Uterus (tissue), 4 donors: Measurements from ENCODE around the gene DOCK3. TPM values are rescaled to one million over a fixed set of nuclear protein-coding genes. Genes with fewer than 3 reads are reported as not detected.

Experiments
- DNase-seq, 2 donors: peaks; one replicate each; pipeline ENCODE4 v3.0.0-alpha.2; 2019 to 2020
- H3K27ac ChIP-seq, 2 donors: fragments of 200-600 bp; sonication (generic); 1 replicate in 1 of 2; 2 replicates in 1 of 2; pipeline ENCODE4 v1.5.1; 2016 to 2018
- H3K27me3 ChIP-seq, 2 donors: fragments of 200-600 bp; sonication (generic); one replicate each; pipeline ENCODE4 v1.5.1; 2018 to 2019; ENCODE audit warnings: control low read depth in 1 of 2
- H3K36me3 ChIP-seq, 2 donors: fragments of 200-600 bp; sonication (generic); one replicate each; pipeline ENCODE4 v1.5.1; 2019; ENCODE audit warnings: control low read depth in 1 of 2
- H3K4me1 ChIP-seq, 2 donors: fragments of 200-600 bp; sonication (generic); one replicate each; pipeline ENCODE4 v1.5.1; 2018 to 2019; ENCODE audit warnings: control low read depth in 1 of 2
- H3K4me3 ChIP-seq, 2 donors: fragments of 200-600 bp; sonication (generic); 1 replicate in 1 of 2; 2 replicates in 1 of 2; pipeline ENCODE4 v1.5.1; 2018 to 2019; ENCODE audit warnings: mild to moderate bottlenecking in 1 of 2
- H3K9me3 ChIP-seq, 2 donors: fragments of 200-600 bp; sonication (generic); one replicate each; pipeline ENCODE4 v1.5.1; 2019; ENCODE audit warnings: control low read depth in 1 of 2
- CTCF ChIP-seq, 4 experiments: fragments of 200-600 bp in 2 of 4; fragments of 450-650 bp in 2 of 4; sonication (generic) in 2 of 4; IDR thresholded peaks; one replicate each; pipeline ENCODE4 v1.5.1; 2016 to 2019; ENCODE audit warnings: antibody characterized with exemption in 4 of 4, mild to moderate bottlenecking in 2 of 4, moderate library complexity in 1 of 4
- POLR2A ChIP-seq, 2 donors: fragments of 450-650 bp; IDR thresholded peaks; one replicate each; pipeline ENCODE4 v1.6.1; 2016; ENCODE audit warnings: antibody characterized with exemption in 2 of 2, mild to moderate bottlenecking in 1 of 2, moderate library complexity in 1 of 2
- intact Hi-C: fragments of 100-400 bp; cut with DNase I; formaldehyde crosslinking; loops from one replicate; pipeline ENCODE4 v1.15.1; 2023; ENCODE audit warnings: low total_unique reads
- total RNA-seq, 4 donors: library from RNA; depleted of rRNA in 3 of 4; stranded (reverse); fragments of >200 nt in 3 of 4; gene quantifications; one replicate each; pipeline versions ENCODE4 v1.1.0 to v1.2.4, GENCODE V29; 2014 to 2023
- donor health status: DM: yes; HTN: yes; CAD: no.

DOCK3 gene
- total RNA-seq, 4 donors from 2014 or later = under 0.01 to 1.6 (median 0.46) TPM

GRCh38 chr3:50805321-50805720 lies 130.6 kb downstream of the DOCK3 start:
- DNase-seq = no peak
- no peak overlapping the region for H3K4me3 ChIP-seq
- H3K4me1 ChIP-seq = no peaks in the 10 kb centered on the region
- H3K36me3 ChIP-seq = no peaks in the 10 kb centered on the region
- H3K9me3 ChIP-seq = no peaks in the 10 kb centered on the region
- no peak overlapping the region for H3K27ac ChIP-seq
- H3K27me3 ChIP-seq = no peaks in the 10 kb centered on the region
- intact Hi-C loops = no loop called here
- no peak for TF ChIP-seq POLR2A (IDR thresholded peaks at IDR 0.05)

GRCh38 chr3:50806031-50806430 lies 131.3 kb downstream of the DOCK3 start:
- no peaks in the 10 kb centered on the region for H3K27me3 ChIP-seq
- no peaks in the 10 kb centered on the region for H3K36me3 ChIP-seq
- no peak overlapping the region for H3K4me3 ChIP-seq
- DNase-seq = no peak
- no peak overlapping the region for H3K27ac ChIP-seq
- no peaks in the 10 kb centered on the region for H3K4me1 ChIP-seq
- TF ChIP-seq POLR2A (IDR thresholded peaks at IDR 0.05) (no peak), CTCF (IDR thresholded peaks at IDR 0.05) (no peak)
- intact Hi-C loops = no loop called here
- H3K9me3 ChIP-seq = no peaks in the 10 kb centered on the region

GRCh38 chr3:50806806-50807205 lies 132.1 kb downstream of the DOCK3 start:
- no peaks in the 10 kb centered on the region for H3K9me3 ChIP-seq
- TF ChIP-seq CTCF (IDR thresholded peaks at IDR 0.05) (no peak), POLR2A (IDR thresholded peaks at IDR 0.05) (no peak)
- no peak overlapping the region for H3K4me3 ChIP-seq
- H3K36me3 ChIP-seq = no peaks in the 10 kb centered on the region
- no peak overlapping the region for H3K27ac ChIP-seq
- H3K4me1 ChIP-seq = no peaks in the 10 kb centered on the region
- DNase-seq = no peak
- H3K27me3 ChIP-seq = no peaks in the 10 kb centered on the region
- intact Hi-C loops = no loop called here

GRCh38 chr3:50807266-50807665 lies 132.5 kb downstream of the DOCK3 start:
- no peak overlapping the region for H3K4me3 ChIP-seq
- H3K27me3 ChIP-seq = no peaks in the 10 kb centered on the region
- no peaks in the 10 kb centered on the region for H3K9me3 ChIP-seq
- TF ChIP-seq POLR2A (IDR thresholded peaks at IDR 0.05) = no peak
- TF ChIP-seq CTCF (IDR thresholded peaks at IDR 0.05) = no peak
- no peaks in the 10 kb centered on the region for H3K4me1 ChIP-seq
- H3K36me3 ChIP-seq = no peaks in the 10 kb centered on the region
- DNase-seq = no peak
- intact Hi-C loops = no loop called here
- H3K27ac ChIP-seq = no peak overlapping the region

- intact Hi-C loops = no loop called here
- no peak overlapping the region for H3K27ac ChIP-seq
- DNase-seq = no peak
- no peaks in the 10 kb centered on the region for H3K4me1 ChIP-seq
- H3K4me3 ChIP-seq = no peak overlapping the region
- no peaks in the 10 kb centered on the region for H3K9me3 ChIP-seq
- no peak for TF ChIP-seq CTCF (IDR thresholded peaks at IDR 0.05)
- TF ChIP-seq POLR2A (IDR thresholded peaks at IDR 0.05) = no peak
- H3K36me3 ChIP-seq = no peaks in the 10 kb centered on the region
- no peaks in the 10 kb centered on the region for H3K27me3 ChIP-seq
Observed at GRCh38 chr3:50811893-50812292, 137.2 kb downstream of the DOCK3 start.

GRCh38 chr3:50815844-50816243 lies 141.1 kb downstream of the DOCK3 start:
- Histone ChIP-seq H3K36me3 (no peaks in the 10 kb centered on the region), H3K27me3 (no peaks in the 10 kb centered on the region), H3K9me3 (no peaks in the 10 kb centered on the region), H3K4me3 (no peak overlapping the region), H3K4me1 (no peaks in the 10 kb centered on the region), H3K27ac (no peak overlapping the region)
- intact Hi-C loops = no loop called here
- TF ChIP-seq POLR2A (IDR thresholded peaks at IDR 0.05) (no peak), CTCF (IDR thresholded peaks at IDR 0.05) (no peak)
- DNase-seq = no peak
